H9 (cell line): ENCODE data around the gene HIP1. TPM values are rescaled to one million over a fixed set of nuclear protein-coding genes. Genes with fewer than 3 reads are reported as not detected.

ENCODE experiments used
- DNase-seq: peaks from one replicate; pipeline ENCODE4 v3.0.0-alpha.2; 2017
- H2AFZ ChIP-seq: one replicate; pipeline ENCODE4 v1.6.1; 2013; ENCODE audit warnings: mild to moderate bottlenecking, low read length, control low read depth, moderate library complexity
- H2AK5ac ChIP-seq: 2 replicates; pipeline ENCODE4 v1.6.1; 2013; ENCODE audit warnings: low read length, control low read depth, mixed read lengths; ENCODE audit not compliant: insufficient read length
- H2BK120ac ChIP-seq: one replicate; pipeline ENCODE4 v1.6.1; 2013; ENCODE audit warnings: low read depth, mild to moderate bottlenecking, low read length, control low read depth, inconsistent platforms; ENCODE audit not compliant: poor library complexity, severe bottlenecking
- H2BK12ac ChIP-seq: 2 replicates; pipeline ENCODE4 v1.6.1; 2013; ENCODE audit warnings: low read length, control low read depth, mixed read lengths, low read depth; ENCODE audit not compliant: insufficient read length
- H2BK15ac ChIP-seq: 2 replicates; pipeline ENCODE4 v1.6.1; 2013; ENCODE audit warnings: low read depth, low read length, control low read depth
- H2BK20ac ChIP-seq: one replicate; pipeline ENCODE4 v1.6.1; 2013; ENCODE audit warnings: low read depth, mild to moderate bottlenecking, low read length, control low read depth, inconsistent platforms; ENCODE audit not compliant: poor library complexity, severe bottlenecking
- H2BK5ac ChIP-seq: 2 replicates; pipeline ENCODE4 v1.6.1; 2013; ENCODE audit warnings: low read length, control low read depth, mixed read lengths; ENCODE audit not compliant: insufficient read length
- H3K14ac ChIP-seq: 2 replicates; pipeline ENCODE4 v1.6.1; 2013; ENCODE audit warnings: low read length, control low read depth; ENCODE audit not compliant: insufficient read depth
- H3K18ac ChIP-seq: 2 replicates; pipeline ENCODE4 v1.6.1; 2013; ENCODE audit warnings: low read depth, mild to moderate bottlenecking, mixed read lengths, low read length, control low read depth; ENCODE audit not compliant: insufficient read length
- H3K23ac ChIP-seq: 2 replicates; pipeline ENCODE4 v1.6.1; 2013; ENCODE audit warnings: low read length, control low read depth, mixed read lengths, low read depth; ENCODE audit not compliant: insufficient read length
- H3K23me2 ChIP-seq: 2 replicates; pipeline ENCODE4 v1.6.1; 2013; ENCODE audit warnings: low read depth, mild to moderate bottlenecking, mixed read lengths, low read length, control low read depth; ENCODE audit not compliant: insufficient read length, poor library complexity, severe bottlenecking
- H3K27ac ChIP-seq: 2 replicates; pipeline ENCODE4 v1.5.1; 2013; ENCODE audit warnings: low read length, control low read depth, mixed read lengths, low read depth; ENCODE audit not compliant: insufficient read length
- H3K27me3 ChIP-seq: 2 replicates; pipeline ENCODE4 v1.6.1; 2013; ENCODE audit warnings: low read length, control low read depth, inconsistent platforms; ENCODE audit not compliant: insufficient read depth
- H3K4ac ChIP-seq: 2 replicates; pipeline ENCODE4 v1.6.1; 2013; ENCODE audit warnings: low read depth, mild to moderate bottlenecking, control low read depth, inconsistent platforms, low read length, moderate library complexity
- H3K4me1 ChIP-seq: 2 replicates; pipeline ENCODE4 v1.6.1; 2013; ENCODE audit warnings: low read length, control low read depth, inconsistent platforms; ENCODE audit not compliant: insufficient read depth
- H3K4me2 ChIP-seq: 2 replicates; pipeline ENCODE4 v1.6.1; 2013; ENCODE audit warnings: low read length, control low read depth, mixed read lengths; ENCODE audit not compliant: insufficient read length, insufficient read depth
- H3K56ac ChIP-seq: 2 replicates; pipeline ENCODE4 v1.6.1; 2013; ENCODE audit warnings: low read depth, mild to moderate bottlenecking, mixed read lengths, low read length, control low read depth; ENCODE audit not compliant: insufficient read length
- H3K79me1 ChIP-seq: 2 replicates; pipeline ENCODE4 v1.6.1; 2013; ENCODE audit warnings: low read depth, mild to moderate bottlenecking, moderate library complexity, low read length, control low read depth, inconsistent platforms; ENCODE audit not compliant: insufficient read depth, poor library complexity, severe bottlenecking
- H3K79me2 ChIP-seq: 2 replicates; pipeline ENCODE4 v1.6.1; 2013; ENCODE audit warnings: low read length, control low read depth, inconsistent platforms; ENCODE audit not compliant: insufficient read depth
- H3K9ac ChIP-seq: 2 replicates; pipeline ENCODE4 v1.6.1; 2013; ENCODE audit warnings: low read length, control low read depth, mixed read lengths; ENCODE audit not compliant: insufficient read length; ENCODE audit errors: extremely low read depth
- H3K9me3 ChIP-seq: one replicate; pipeline ENCODE4 v1.6.1; 2013; ENCODE audit warnings: low read depth, low read length, inconsistent platforms; ENCODE audit not compliant: control insufficient read depth
- H3T11ph ChIP-seq: one replicate; pipeline ENCODE4 v1.6.1; 2013; ENCODE audit warnings: mild to moderate bottlenecking, low read length, control low read depth, inconsistent platforms
- H4K20me1 ChIP-seq: one replicate; pipeline ENCODE4 v1.6.1; 2013; ENCODE audit not compliant: control insufficient read depth, insufficient read length, insufficient read depth
- H4K5ac ChIP-seq: 2 replicates; pipeline ENCODE4 v1.6.1; 2013; ENCODE audit warnings: low read depth, mild to moderate bottlenecking, mixed read lengths, low read length, control low read depth; ENCODE audit not compliant: insufficient read length
- H4K8ac ChIP-seq: replicated peaks from 2 replicates; pipeline ENCODE4 v1.6.1; 2013; ENCODE audit warnings: low read length, control low read depth, mixed read lengths, low read depth; ENCODE audit not compliant: insufficient read length
- H4K91ac ChIP-seq: 2 replicates; pipeline ENCODE4 v1.6.1; 2013; ENCODE audit warnings: low read depth, mild to moderate bottlenecking, moderate library complexity, mixed read lengths, low read length, control low read depth; ENCODE audit not compliant: insufficient read length
- H3K27ac Mint-ChIP-seq, 3 experiments: 2 replicates in 2 of 3; 3 replicates in 1 of 3; pipeline ENCODE4 v1.8.0; 2020 to 2021; ENCODE audit warnings: mixed read lengths in 3 of 3, mild to moderate bottlenecking in 1 of 3, moderate library complexity in 1 of 3
- H3K27me3 Mint-ChIP-seq: 2 replicates; pipeline ENCODE4 v1.8.0; 2021; ENCODE audit warnings: low read depth, mild to moderate bottlenecking, moderate library complexity, mixed read lengths
- H3K36me3 Mint-ChIP-seq, 3 experiments: 2 replicates in 2 of 3; 3 replicates in 1 of 3; pipeline ENCODE4 v1.8.0; 2020 to 2021; ENCODE audit warnings: low read depth in 3 of 3, mixed read lengths in 3 of 3; ENCODE audit not compliant: insufficient read depth in 1 of 3
- H3K4me1 Mint-ChIP-seq, 2 experiments: 2 replicates each; pipeline ENCODE4 v1.8.0; 2020; ENCODE audit warnings: mixed read lengths in 2 of 2
- H3K4me3 Mint-ChIP-seq, 2 experiments: 2 replicates in 1 of 2; 3 replicates in 1 of 2; pipeline ENCODE4 v1.8.0; 2020 to 2021; ENCODE audit warnings: mild to moderate bottlenecking in 2 of 2, mixed read lengths in 2 of 2, moderate library complexity in 1 of 2
- H3K9me3 Mint-ChIP-seq, 2 experiments: 2 replicates in 1 of 2; 3 replicates in 1 of 2; pipeline ENCODE4 v1.8.0; 2020; ENCODE audit warnings: mild to moderate bottlenecking in 2 of 2, mixed read lengths in 2 of 2, moderate library complexity in 1 of 2
- CTCF ChIP-seq: fragments of 200-600 bp; sonication (generic); conservative IDR thresholded peaks from 3 replicates; pipeline ENCODE4 v1.8.0; 2021; ENCODE audit warnings: antibody characterized with exemption, mild to moderate bottlenecking
- WGBS: extraction: QIAGEN DNeasy Blood & Tissue Kit; methylation state at CpG from one replicate; pipeline ENCODE4 v1.1.7; 2013; ENCODE audit warnings: missing lambda C conversion rate, low lambda C conversion rate, mixed read lengths; ENCODE audit not compliant: insufficient read length; ENCODE audit errors: extremely low coverage; 5-methylcytosine and 5-hydroxymethylcytosine counted together
- total RNA-seq: library from RNA; stranded (reverse); gene quantifications from 2 replicates; pipeline ENCODE4 v1.2.1, GENCODE V29; 2021

HIP1 gene
- total RNA-seq, 1 experiment from 2014 or later, result 87.5 TPM

GRCh38 chr7:75626954-75627353, 111.8 kb downstream of the HIP1 start:
- H3K79me2 ChIP-seq, result peaks cover 7% of the 10 kb centered on the region; the same call in 1 of the 2 replicates
- TF ChIP-seq CTCF, result no peak
- Mint-ChIP-seq H3K4me1 (peaks cover 25 to 27% of the 10 kb centered on the region in 2 experiments), H3K27ac (no peak overlapping the region), H3K9me3 (peaks cover 7 to 13% of the 10 kb centered on the region in 2 experiments; a peak in 4 of 5 replicates), H3K4me3 (no peak overlapping the region), H3K36me3 (peaks cover 67 to 74% (median 68%) of the 10 kb centered on the region in 3 experiments), H3K27me3 (no peaks in the 10 kb centered on the region)
- H3K4me1 ChIP-seq, result no peaks in the 10 kb centered on the region; the same call in 1 of the 2 replicates
- WGBS, result no CpG with 5 or more reads among the region's 2 CpGs
- peaks cover 14% of the 10 kb centered on the region for H3K79me1 ChIP-seq
- H3K14ac ChIP-seq, result no peak overlapping the region
- no peaks in the 10 kb centered on the region for H3K9me3 ChIP-seq
- no peaks in the 10 kb centered on the region for H3K23me2 ChIP-seq
- no peak overlapping the region for H3K4ac ChIP-seq
- no peak overlapping the region for H3K27ac ChIP-seq
- H3T11ph ChIP-seq, result no peak overlapping the region
- H2BK5ac ChIP-seq, result no peak overlapping the region
- no peak overlapping the region for H3K9ac ChIP-seq
- H2AFZ ChIP-seq, result no peak overlapping the region
- no peaks in the 10 kb centered on the region for H3K27me3 ChIP-seq
- H2BK15ac ChIP-seq, result no peak overlapping the region
- no peak overlapping the region for H3K23ac ChIP-seq
- no peak overlapping the region for H3K4me2 ChIP-seq
- no peak overlapping the region for H2BK120ac ChIP-seq
- H3K56ac ChIP-seq, result no peak overlapping the region
- no peak overlapping the region for H2BK20ac ChIP-seq
- no peak overlapping the region for H2BK12ac ChIP-seq
- no peak overlapping the region for H4K8ac ChIP-seq
- no peak overlapping the region for H3K18ac ChIP-seq
- H4K5ac ChIP-seq, result no peak overlapping the region
- peaks cover 2% of the 10 kb centered on the region for H4K20me1 ChIP-seq
- H4K91ac ChIP-seq, result no peak overlapping the region
- H2AK5ac ChIP-seq, result no peak overlapping the region
- DNase-seq, result no peak
